GM06990 (cell line): ENCODE results near the gene ZDHHC18.
"Not testable (repeated sequence)": the region's sequence is repeated elsewhere in the genome, so short reads cannot be mapped to it uniquely, and the experiment has no call there.

Experiments used
- DNase-seq: peaks from one replicate; pipeline ENCODE4 v3.0.0-alpha.2; 2011; ENCODE audit not compliant: insufficient read length; ENCODE audit errors: extremely low read depth
- H3K27me3 ChIP-seq: replicated peaks from 2 replicates; pipeline ENCODE4 v1.6.0; 2011; ENCODE audit warnings: low read length; ENCODE audit not compliant: control insufficient read depth, insufficient read depth
- H3K36me3 ChIP-seq: 2 replicates; pipeline ENCODE4 v1.5.1; 2011; ENCODE audit warnings: low read length; ENCODE audit not compliant: control insufficient read depth, insufficient read depth
- H3K4me3 ChIP-seq: replicated peaks from 2 replicates; pipeline ENCODE4 v1.5.1; 2011; ENCODE audit warnings: low read depth, mild to moderate bottlenecking, control low read depth, low read length
- CTCF ChIP-seq: IDR thresholded peaks from 2 replicates; pipeline ENCODE4 v1.5.1; 2011; ENCODE audit warnings: low read length, control low read depth, mild to moderate bottlenecking, inconsistent platforms; ENCODE audit not compliant: insufficient read depth, poor library complexity, severe bottlenecking

The ZDHHC18 gene

GRCh38 chr1:26861286-26861701 is 34.8 kb downstream of the ZDHHC18 start:
- no peak for DNase-seq
- no peak overlapping the region for H3K4me3 ChIP-seq
- H3K36me3 ChIP-seq: peaks cover 5% of the 10 kb centered on the region
- no peaks in the 10 kb centered on the region for H3K27me3 ChIP-seq
- peak; percentile 10 for TF ChIP-seq CTCF

- no peak for DNase-seq
- no peaks in the 10 kb centered on the region for H3K27me3 ChIP-seq
- peaks cover 5% of the 10 kb centered on the region for H3K36me3 ChIP-seq
- no peak overlapping the region for H3K4me3 ChIP-seq
- TF ChIP-seq CTCF: no peak
These were observed 35.4 kb downstream of the ZDHHC18 start for GRCh38 chr1:26861889-26862378.

GRCh38 chr1:26862781-26863684 is 36.5 kb downstream of the ZDHHC18 start, which contains the start of gene SFN:
SFN (plus strand) TSS chr1:26863149; CDS start chr1:26863213, 64 bp downstream.
- peak; percentile 62 for DNase-seq
- peak; percentile 79 for TF ChIP-seq CTCF
- Histone ChIP-seq H3K36me3 (peaks cover 2% of the 10 kb centered on the region; the same call in 1 of the 2 replicates), H3K27me3 (no peaks in the 10 kb centered on the region), H3K4me3 (peak within 1 kb of the TSS; percentile 78)

- DNase-seq: no peak
- Histone ChIP-seq H3K36me3 (peaks cover 2% of the 10 kb centered on the region; the same call in 1 of the 2 replicates), H3K4me3 (peak overlapping the region; percentile 78), H3K27me3 (no peaks in the 10 kb centered on the region)
- TF ChIP-seq CTCF: no peak
These were observed 37.2 kb downstream of the ZDHHC18 start for GRCh38 chr1:26863685-26864077.

- H3K4me3 ChIP-seq: peak overlapping the region; percentile 86
- no peaks in the 10 kb centered on the region for H3K36me3 ChIP-seq
- TF ChIP-seq CTCF: peak; percentile 10
- no peaks in the 10 kb centered on the region for H3K27me3 ChIP-seq
- DNase-seq: peak; percentile 99
These were observed 38.4 kb downstream of the ZDHHC18 start for GRCh38 chr1:26864610-26865480.

- DNase-seq, H3K36me3 ChIP-seq, H3K27me3 ChIP-seq, H3K4me3 ChIP-seq: not testable (repeated sequence)
These were observed 46.6 kb downstream of the ZDHHC18 start for GRCh38 chr1:26873097-26873496.
